SK-N-SH treated with all-trans-retinoic acid at 6 μM for 48 hours (cell line): ENCODE data around the gene CXCR6.

ENCODE experiments used
- CSDC2 ChIP-seq: fragments of 250-450 bp; sonication (Bioruptor Pico); IDR thresholded peaks from 2 replicates; pipeline ENCODE4 v1.5.0; 2020; ENCODE audit warnings: mild to moderate bottlenecking, moderate library complexity
- CSRNP3 ChIP-seq: fragments of 250-450 bp; sonication (Bioruptor Pico); IDR thresholded peaks from 2 replicates; pipeline ENCODE4 v1.5.1; 2021; ENCODE audit warnings: mild to moderate bottlenecking, moderate library complexity
- PATZ1 ChIP-seq: fragments of 250-450 bp; sonication (Bioruptor Pico); IDR thresholded peaks from 2 replicates; pipeline ENCODE4 v1.8.0; 2020; ENCODE audit warnings: mild to moderate bottlenecking, moderate library complexity, borderline replicate concordance

GRCh38 chr3:45980229-45980813 lies 37.1 kb downstream of the CXCR6 start:
- TF ChIP-seq CSDC2 (CRISPR knock-in tag) (no peak), CSRNP3 (CRISPR knock-in tag) (no peak), PATZ1 (CRISPR knock-in tag) (no peak)
